Suppressor macrophage (primary cell): Measurements from ENCODE around the gene MAP3K20.
"Not testable (repeated sequence)": the region's sequence is repeated elsewhere in the genome, so short reads cannot be mapped to it uniquely, and the experiment has no call there.

Experiments
- DNase-seq, 4 experiments: peaks; one replicate each; pipeline ENCODE4 v3.0.0-alpha.2; 2020 to 2022
- total RNA-seq, 17 experiments: gene quantifications; one replicate each; lab custom pipeline; 2026; ENCODE audit warnings: mixed read lengths in 6 of 17, inconsistent platforms in 3 of 17; lab: John Stamatoyannopoulos, UW

Gene MAP3K20
- 24.7 to 84.6 (median 64.3) reads per million in 17 experiments for total RNA-seq

GRCh38 chr2:173075781-173076580 is at the start of gene MAP3K20:
Gene MAP3K20 (plus strand): TSS chr2:173075846. CDS start chr2:173091032, 15,186 bp downstream.
- peak; percentile 81 to 87 (median 86) for DNase-seq

- no peak for DNase-seq
Measured at GRCh38 chr2:173026479-173026878, 49.2 kb upstream of the MAP3K20 start.

GRCh38 chr2:173027181-173028128 is 48.2 kb upstream of the MAP3K20 start:
- peak; percentile 91 to 95 (median 92) for DNase-seq

- no peak for DNase-seq
Measured at GRCh38 chr2:173028141-173028540, 47.5 kb upstream of the MAP3K20 start.

GRCh38 chr2:173028671-173029070 is 47.0 kb upstream of the MAP3K20 start:
- no peak for DNase-seq

GRCh38 chr2:173030561-173031490 is 44.8 kb upstream of the MAP3K20 start:
- no peak for DNase-seq

- no peak for DNase-seq
Measured at GRCh38 chr2:173032032-173032431, 43.6 kb upstream of the MAP3K20 start.

GRCh38 chr2:173033084-173033483 is 42.6 kb upstream of the MAP3K20 start:
- DNase-seq, result no peak

GRCh38 chr2:173034143-173034542 is 41.5 kb upstream of the MAP3K20 start:
- DNase-seq, result no peak

- DNase-seq, result no peak
Measured at GRCh38 chr2:173037245-173038120, 38.2 kb upstream of the MAP3K20 start.

- not testable (repeated sequence) for DNase-seq
Measured at GRCh38 chr2:173038257-173038656, 37.4 kb upstream of the MAP3K20 start.

GRCh38 chr2:173040729-173041128 is 34.9 kb upstream of the MAP3K20 start:
- no peak for DNase-seq

GRCh38 chr2:173043476-173043875 is 32.2 kb upstream of the MAP3K20 start:
- DNase-seq, result peak; percentile 82 to 90 (median 89)

- no peak for DNase-seq
Measured at GRCh38 chr2:173043897-173044519, 31.6 kb upstream of the MAP3K20 start.

GRCh38 chr2:173044686-173045085 is 31.0 kb upstream of the MAP3K20 start:
- no peak for DNase-seq

GRCh38 chr2:173045181-173045580 is 30.5 kb upstream of the MAP3K20 start:
- DNase-seq, result no peak

GRCh38 chr2:173048522-173048896 is 27.1 kb upstream of the MAP3K20 start:
- DNase-seq, result peak in 1 of 4 experiments; percentile 13

GRCh38 chr2:173048897-173049661 is 26.6 kb upstream of the MAP3K20 start:
- DNase-seq, result peak; percentile 66 to 89 (median 77)

GRCh38 chr2:173049831-173050230 is 25.8 kb upstream of the MAP3K20 start:
- no peak for DNase-seq

GRCh38 chr2:173050684-173051083 is 25.0 kb upstream of the MAP3K20 start:
- DNase-seq, result no peak
